Measurements from ENCODE around the gene RAVER2.
"Not testable (repeated sequence)": the region's sequence is repeated elsewhere in the genome, so short reads cannot be mapped to it uniquely, and the experiment has no call there.

RAVER2 gene

DNA sequence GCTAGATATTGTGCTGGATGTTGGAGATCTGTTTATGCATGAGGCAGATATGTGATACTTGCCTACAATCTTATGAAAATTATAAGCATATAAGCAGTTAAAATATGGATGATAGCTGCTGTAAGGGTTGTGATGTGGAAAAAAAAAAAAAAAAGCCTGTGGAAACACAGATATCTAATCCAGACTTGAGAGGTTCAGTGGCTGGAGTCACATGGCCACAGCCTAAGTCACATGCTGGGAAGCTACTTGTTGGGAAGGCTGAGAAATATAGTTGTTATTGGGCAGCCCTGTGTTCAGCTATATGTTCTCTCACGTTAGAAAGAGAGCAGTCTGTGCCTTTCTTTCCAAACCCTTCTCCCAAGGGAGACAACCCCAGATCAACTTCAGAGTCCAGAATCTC is 15.1 kb downstream of the RAVER2 start:
- H3K4me1 ChIP-seq (ENCODE audit: control insufficient read depth in 1 of 2, insufficient read depth in 2 of 2, low read length in 2 of 2), result peaks cover 19 to 47% of the 10 kb centered on the region in 2 donors
- no peak overlapping the region for H3K9ac ChIP-seq (ENCODE audit: low read depth in 1 of 2, low read length in 2 of 2)
- peaks cover 0 to 5% of the 10 kb centered on the region in 2 donors for H3K9me3 ChIP-seq (ENCODE audit: control insufficient read depth in 1 of 2, low read length in 2 of 2)
- H3K36me3 ChIP-seq (ENCODE audit: control insufficient read depth in 1 of 2, insufficient read depth in 2 of 2, low read length in 2 of 2), result no peaks in the 10 kb centered on the region
- H3K27me3 ChIP-seq (ENCODE audit: control insufficient read depth in 1 of 2, insufficient read depth in 2 of 2, low read length in 2 of 2), result no peaks in the 10 kb centered on the region
- no peak overlapping the region for H3K27ac ChIP-seq (ENCODE audit: low read depth, low read length)
- no peak overlapping the region for H3K4me3 ChIP-seq (ENCODE audit: low read depth in 1 of 2, low read length in 2 of 2)

- no peaks in the 10 kb centered on the region for H3K27me3 ChIP-seq (ENCODE audit: control insufficient read depth in 1 of 2, insufficient read depth in 2 of 2, low read length in 2 of 2)
- H3K9me3 ChIP-seq (ENCODE audit: control insufficient read depth in 1 of 2, low read length in 2 of 2), result no peaks in the 10 kb centered on the region
- H3K4me3 ChIP-seq (ENCODE audit: low read depth in 1 of 2, low read length in 2 of 2), result no peak overlapping the region
- no peak overlapping the region for H3K9ac ChIP-seq (ENCODE audit: low read depth in 1 of 2, low read length in 2 of 2)
- H3K4me1 ChIP-seq (ENCODE audit: control insufficient read depth in 1 of 2, insufficient read depth in 2 of 2, low read length in 2 of 2), result peaks cover 0 to 19% of the 10 kb centered on the region in 2 donors
- peaks cover 0 to under 1% of the 10 kb centered on the region in 2 donors for H3K36me3 ChIP-seq (ENCODE audit: control insufficient read depth in 1 of 2, insufficient read depth in 2 of 2, low read length in 2 of 2)
- no peak overlapping the region for H3K27ac ChIP-seq (ENCODE audit: low read depth, low read length)
Measured at GRCh38 chr1:64765012-64765411, 20.1 kb downstream of the RAVER2 start.

DNA sequence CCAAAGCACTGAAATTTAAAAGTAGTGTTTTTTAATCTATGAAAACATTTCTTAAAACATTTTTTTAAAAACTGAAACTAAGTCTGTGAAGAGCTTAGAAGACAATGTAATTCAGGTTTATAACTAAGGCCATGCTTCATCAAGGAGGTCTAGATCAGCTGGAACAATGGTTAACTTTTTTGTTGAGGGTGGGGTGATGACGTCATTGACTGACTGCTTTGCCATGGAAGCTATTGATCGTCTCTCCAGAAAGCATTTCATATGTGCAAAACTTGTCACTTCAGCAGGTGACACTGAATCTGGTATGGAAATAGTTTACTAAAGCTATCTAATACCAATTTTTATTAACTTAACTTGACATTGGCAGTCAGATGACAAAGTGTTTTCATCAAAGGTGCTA is 21.0 kb downstream of the RAVER2 start:
- no peak overlapping the region for H3K4me3 ChIP-seq (ENCODE audit: low read depth in 1 of 2, low read length in 2 of 2)
- peaks cover 0 to 11% of the 10 kb centered on the region in 2 donors for H3K4me1 ChIP-seq (ENCODE audit: control insufficient read depth in 1 of 2, insufficient read depth in 2 of 2, low read length in 2 of 2)
- no peak overlapping the region for H3K27ac ChIP-seq (ENCODE audit: low read depth, low read length)
- no peaks in the 10 kb centered on the region for H3K9me3 ChIP-seq (ENCODE audit: control insufficient read depth in 1 of 2, low read length in 2 of 2)
- H3K27me3 ChIP-seq (ENCODE audit: control insufficient read depth in 1 of 2, insufficient read depth in 2 of 2, low read length in 2 of 2), result no peaks in the 10 kb centered on the region
- H3K9ac ChIP-seq (ENCODE audit: low read depth in 1 of 2, low read length in 2 of 2), result no peak overlapping the region
- H3K36me3 ChIP-seq (ENCODE audit: control insufficient read depth in 1 of 2, insufficient read depth in 2 of 2, low read length in 2 of 2), result peaks cover 0 to 4% of the 10 kb centered on the region in 2 donors

DNA sequence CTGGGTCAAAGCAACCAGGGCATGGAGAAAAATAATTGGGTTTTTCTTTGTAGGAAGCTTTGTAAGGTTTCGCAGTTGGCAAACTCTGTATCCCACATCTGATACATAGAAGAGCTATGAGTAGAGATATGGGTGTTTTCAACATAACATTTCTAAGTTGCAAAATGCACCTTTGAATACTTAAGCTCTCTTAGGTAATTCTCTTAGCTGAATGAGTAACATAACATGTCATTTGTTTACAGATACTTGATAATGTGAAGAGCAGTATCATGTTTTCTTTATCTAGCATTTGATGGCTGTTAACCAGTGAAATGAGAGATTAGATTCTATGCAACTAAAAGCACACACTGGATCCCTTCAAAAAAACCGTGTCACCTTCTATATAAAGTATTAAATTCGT is 21.6 kb downstream of the RAVER2 start:
- peaks cover 0 to 9% of the 10 kb centered on the region in 2 donors for H3K4me1 ChIP-seq (ENCODE audit: control insufficient read depth in 1 of 2, insufficient read depth in 2 of 2, low read length in 2 of 2)
- H3K27me3 ChIP-seq (ENCODE audit: control insufficient read depth in 1 of 2, insufficient read depth in 2 of 2, low read length in 2 of 2), result no peaks in the 10 kb centered on the region
- no peak overlapping the region for H3K27ac ChIP-seq (ENCODE audit: low read depth, low read length)
- H3K36me3 ChIP-seq (ENCODE audit: control insufficient read depth in 1 of 2, insufficient read depth in 2 of 2, low read length in 2 of 2), result peaks cover 0 to 7% of the 10 kb centered on the region in 2 donors
- H3K9me3 ChIP-seq (ENCODE audit: control insufficient read depth in 1 of 2, low read length in 2 of 2), result no peaks in the 10 kb centered on the region
- H3K4me3 ChIP-seq (ENCODE audit: low read depth in 1 of 2, low read length in 2 of 2), result no peak overlapping the region
- no peak overlapping the region for H3K9ac ChIP-seq (ENCODE audit: low read depth in 1 of 2, low read length in 2 of 2)

GRCh38 chr1:64769482-64769881 is 24.6 kb downstream of the RAVER2 start:
- Histone ChIP-seq H3K27me3 (ENCODE audit: control insufficient read depth in 1 of 2, insufficient read depth in 2 of 2, low read length in 2 of 2) (no peaks in the 10 kb centered on the region), H3K4me1 (ENCODE audit: control insufficient read depth in 1 of 2, insufficient read depth in 2 of 2, low read length in 2 of 2) (peaks cover 0 to 3% of the 10 kb centered on the region in 2 donors)

DNA sequence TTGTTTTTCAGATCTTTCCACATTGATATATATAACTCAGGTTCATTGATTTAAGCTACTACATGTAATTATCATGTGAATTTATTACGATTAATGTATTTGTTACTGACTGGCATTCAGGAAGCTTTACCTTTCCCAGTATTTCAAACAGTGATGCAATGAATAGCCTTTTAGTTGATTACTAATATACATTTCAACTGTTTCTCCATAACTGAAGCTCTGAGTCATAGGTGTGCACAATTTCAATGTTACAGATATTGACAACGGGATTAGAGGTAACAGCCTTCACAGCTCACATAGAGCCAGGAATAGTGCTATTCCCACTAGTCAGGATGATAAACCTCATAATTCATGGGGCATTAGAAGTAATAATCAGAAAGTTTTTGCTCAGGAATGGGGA is 25.1 kb downstream of the RAVER2 start:
- Histone ChIP-seq H3K27me3 (ENCODE audit: control insufficient read depth in 1 of 2, insufficient read depth in 2 of 2, low read length in 2 of 2) (no peaks in the 10 kb centered on the region), H3K27ac (ENCODE audit: low read depth, low read length) (no peak overlapping the region), H3K36me3 (ENCODE audit: control insufficient read depth in 1 of 2, insufficient read depth in 2 of 2, low read length in 2 of 2) (peaks cover 0 to 9% of the 10 kb centered on the region in 2 donors), H3K4me3 (ENCODE audit: low read depth in 1 of 2, low read length in 2 of 2) (no peak overlapping the region), H3K9ac (ENCODE audit: low read depth in 1 of 2, low read length in 2 of 2) (no peak overlapping the region), H3K9me3 (ENCODE audit: control insufficient read depth in 1 of 2, low read length in 2 of 2) (no peaks in the 10 kb centered on the region), H3K4me1 (ENCODE audit: control insufficient read depth in 1 of 2, insufficient read depth in 2 of 2, low read length in 2 of 2) (peaks cover 0 to 3% of the 10 kb centered on the region in 2 donors)

More at GRCh38 chr1:64769482-64769881, 24.6 kb downstream of the RAVER2 start:
- Histone ChIP-seq H3K9ac (ENCODE audit: low read depth in 1 of 2, low read length in 2 of 2) (no peak overlapping the region), H3K9me3 (ENCODE audit: control insufficient read depth in 1 of 2, low read length in 2 of 2) (no peaks in the 10 kb centered on the region), H3K27ac (ENCODE audit: low read depth, low read length) (no peak overlapping the region), H3K4me3 (ENCODE audit: low read depth in 1 of 2, low read length in 2 of 2) (no peak overlapping the region), H3K36me3 (ENCODE audit: control insufficient read depth in 1 of 2, insufficient read depth in 2 of 2, low read length in 2 of 2) (peaks cover 0 to 9% of the 10 kb centered on the region in 2 donors)

DNA sequence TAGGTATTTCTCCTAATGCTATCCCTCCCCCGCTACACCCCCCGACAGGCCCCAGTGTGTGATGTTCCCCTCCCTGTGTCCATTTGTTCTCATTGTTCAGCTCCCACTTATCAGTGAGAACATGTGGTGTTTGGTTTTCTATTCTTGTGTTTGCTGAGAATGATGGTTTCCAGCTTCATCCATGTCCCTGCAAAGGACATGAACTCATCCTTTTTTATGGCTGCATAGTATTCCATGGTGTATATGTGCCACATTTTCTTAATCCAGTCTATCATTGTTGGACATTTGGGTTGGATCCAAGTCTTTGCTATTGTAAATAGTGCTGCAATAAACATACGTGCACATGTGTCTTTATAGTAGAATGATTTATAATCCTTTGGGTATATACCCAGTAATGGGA is 28.4 kb downstream of the RAVER2 start:
- H3K9me3 ChIP-seq (ENCODE audit: control insufficient read depth in 1 of 2, low read length in 2 of 2); H3K4me3 ChIP-seq (ENCODE audit: low read depth in 1 of 2, low read length in 2 of 2); H3K9ac ChIP-seq (ENCODE audit: low read depth in 1 of 2, low read length in 2 of 2); H3K36me3 ChIP-seq (ENCODE audit: control insufficient read depth in 1 of 2, insufficient read depth in 2 of 2, low read length in 2 of 2); H3K27me3 ChIP-seq (ENCODE audit: control insufficient read depth in 1 of 2, insufficient read depth in 2 of 2, low read length in 2 of 2); H3K4me1 ChIP-seq (ENCODE audit: control insufficient read depth in 1 of 2, insufficient read depth in 2 of 2, low read length in 2 of 2); H3K27ac ChIP-seq (ENCODE audit: low read depth, low read length): not testable (repeated sequence)

DNA sequence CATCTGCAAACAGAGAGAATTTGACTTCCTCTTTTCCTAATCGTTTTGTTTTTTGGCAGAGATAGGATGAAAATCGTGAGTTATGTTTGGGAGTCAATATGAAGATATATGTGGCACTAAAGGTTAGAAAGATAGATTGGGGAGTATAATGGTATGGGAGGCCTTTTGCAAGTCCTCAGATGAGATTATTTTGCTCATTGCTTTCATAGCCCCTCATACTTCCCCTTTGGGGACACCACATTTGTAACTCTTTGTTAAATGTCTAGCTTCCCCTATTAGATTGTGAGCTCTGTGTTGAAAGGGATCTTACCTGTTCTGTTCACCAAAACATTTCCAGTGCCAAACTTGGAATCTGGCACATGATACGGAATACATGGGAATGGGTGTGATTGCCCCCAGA is 30.2 kb downstream of the RAVER2 start:
- no peak overlapping the region for H3K9ac ChIP-seq (ENCODE audit: low read depth in 1 of 2, low read length in 2 of 2)
- H3K9me3 ChIP-seq (ENCODE audit: control insufficient read depth in 1 of 2, low read length in 2 of 2), result no peaks in the 10 kb centered on the region
- no peaks in the 10 kb centered on the region for H3K4me1 ChIP-seq (ENCODE audit: control insufficient read depth in 1 of 2, insufficient read depth in 2 of 2, low read length in 2 of 2)
- H3K27me3 ChIP-seq (ENCODE audit: control insufficient read depth in 1 of 2, insufficient read depth in 2 of 2, low read length in 2 of 2), result no peaks in the 10 kb centered on the region
- peaks cover 0 to 7% of the 10 kb centered on the region in 2 donors for H3K36me3 ChIP-seq (ENCODE audit: control insufficient read depth in 1 of 2, insufficient read depth in 2 of 2, low read length in 2 of 2)
- H3K27ac ChIP-seq (ENCODE audit: low read depth, low read length), result no peak overlapping the region
- no peak overlapping the region for H3K4me3 ChIP-seq (ENCODE audit: low read depth in 1 of 2, low read length in 2 of 2)

DNA sequence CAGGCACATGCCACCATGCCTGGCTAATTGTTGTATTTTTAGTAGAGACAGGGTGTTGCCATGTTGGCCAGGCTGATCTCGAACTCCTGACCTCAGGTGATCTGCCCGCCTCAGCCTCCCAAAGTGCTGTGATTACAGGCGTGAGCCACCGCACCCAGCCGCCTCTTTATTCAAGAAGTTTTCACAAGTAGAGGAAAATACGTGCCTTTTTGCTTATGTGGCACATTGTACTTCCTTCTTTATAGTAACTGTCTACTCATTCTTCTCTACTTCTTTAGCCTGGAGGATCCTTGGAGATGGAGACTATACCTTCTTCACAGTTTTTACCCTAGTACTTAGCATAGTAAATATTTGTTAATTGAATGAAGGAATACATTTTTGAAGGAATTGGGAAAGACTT is 37.2 kb downstream of the RAVER2 start:
- H3K9me3 ChIP-seq (ENCODE audit: control insufficient read depth in 1 of 2, low read length in 2 of 2); H3K9ac ChIP-seq (ENCODE audit: low read depth in 1 of 2, low read length in 2 of 2): not testable (repeated sequence)

DNA sequence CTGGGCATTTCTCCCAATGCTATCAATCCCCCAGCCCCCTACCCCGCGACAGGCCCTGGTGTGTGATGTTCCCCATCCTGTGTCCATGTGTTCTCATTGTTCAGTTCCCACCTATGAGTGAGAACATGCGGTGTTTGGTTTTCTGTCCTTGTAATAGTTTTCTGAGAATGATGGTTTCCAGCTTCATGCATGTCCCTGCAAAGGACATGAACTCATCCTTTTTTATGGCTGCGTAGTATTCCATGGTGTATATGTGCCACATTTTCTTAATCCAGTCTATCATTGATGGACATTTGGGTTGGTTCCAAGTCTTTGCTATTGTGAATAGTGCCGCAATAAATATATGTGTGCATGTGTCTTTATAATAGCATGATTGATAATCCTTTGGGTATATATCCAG is 38.0 kb downstream of the RAVER2 start:
- H3K27ac ChIP-seq (ENCODE audit: low read depth, low read length); H3K27me3 ChIP-seq (ENCODE audit: control insufficient read depth in 1 of 2, insufficient read depth in 2 of 2, low read length in 2 of 2); H3K4me3 ChIP-seq (ENCODE audit: low read depth in 1 of 2, low read length in 2 of 2); H3K9ac ChIP-seq (ENCODE audit: low read depth in 1 of 2, low read length in 2 of 2); H3K4me1 ChIP-seq (ENCODE audit: control insufficient read depth in 1 of 2, insufficient read depth in 2 of 2, low read length in 2 of 2); H3K9me3 ChIP-seq (ENCODE audit: control insufficient read depth in 1 of 2, low read length in 2 of 2): not testable (repeated sequence)
- H3K36me3 ChIP-seq (ENCODE audit: control insufficient read depth in 1 of 2, insufficient read depth in 2 of 2, low read length in 2 of 2), result peaks cover 6 to 19% of the 10 kb centered on the region in 2 donors

More for the DNA sequence above, 37.2 kb downstream of the RAVER2 start:
- H3K4me1 ChIP-seq (ENCODE audit: control insufficient read depth in 1 of 2, insufficient read depth in 2 of 2, low read length in 2 of 2); H3K27me3 ChIP-seq (ENCODE audit: control insufficient read depth in 1 of 2, insufficient read depth in 2 of 2, low read length in 2 of 2); H3K27ac ChIP-seq (ENCODE audit: low read depth, low read length); H3K4me3 ChIP-seq (ENCODE audit: low read depth in 1 of 2, low read length in 2 of 2): not testable (repeated sequence)
- peaks cover 6 to 13% of the 10 kb centered on the region in 2 donors for H3K36me3 ChIP-seq (ENCODE audit: control insufficient read depth in 1 of 2, insufficient read depth in 2 of 2, low read length in 2 of 2)

All from duodenal mucosa (tissue), 2 donors.